Measurements from ENCODE around the gene PRMT3.

The PRMT3 gene

DNA sequence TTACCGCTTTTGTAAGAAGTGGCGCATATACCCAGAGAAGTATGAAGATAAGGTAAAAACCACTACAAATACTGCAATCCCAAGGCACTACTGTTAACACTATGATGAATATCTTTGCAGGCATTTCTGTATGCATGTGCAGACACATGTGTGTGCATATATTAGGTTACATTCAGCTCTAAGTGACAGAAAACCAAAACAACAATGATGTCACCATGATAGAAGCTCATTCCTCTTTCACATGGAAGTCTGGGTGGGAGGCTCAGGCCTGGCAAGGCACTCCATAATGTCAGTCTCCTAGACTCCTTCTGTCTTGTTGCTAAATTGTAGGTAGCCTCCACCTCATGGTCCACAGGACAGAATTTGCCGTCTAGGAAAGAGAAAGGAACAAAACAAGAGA lies 148.8 kb downstream of the PRMT3 start:
- Mint-ChIP-seq H3K27me3 (ENCODE audit: low read depth) (no peaks in the 10 kb centered on the region), H3K4me1 (no peaks in the 10 kb centered on the region), H3K9me3 (peaks cover 9% of the 10 kb centered on the region), H3K4me3 (no peak overlapping the region), H3K36me3 (ENCODE audit: low read depth) (peaks cover 4% of the 10 kb centered on the region), H3K27ac (no peak overlapping the region)
- TF ChIP-seq, protein P1, sequence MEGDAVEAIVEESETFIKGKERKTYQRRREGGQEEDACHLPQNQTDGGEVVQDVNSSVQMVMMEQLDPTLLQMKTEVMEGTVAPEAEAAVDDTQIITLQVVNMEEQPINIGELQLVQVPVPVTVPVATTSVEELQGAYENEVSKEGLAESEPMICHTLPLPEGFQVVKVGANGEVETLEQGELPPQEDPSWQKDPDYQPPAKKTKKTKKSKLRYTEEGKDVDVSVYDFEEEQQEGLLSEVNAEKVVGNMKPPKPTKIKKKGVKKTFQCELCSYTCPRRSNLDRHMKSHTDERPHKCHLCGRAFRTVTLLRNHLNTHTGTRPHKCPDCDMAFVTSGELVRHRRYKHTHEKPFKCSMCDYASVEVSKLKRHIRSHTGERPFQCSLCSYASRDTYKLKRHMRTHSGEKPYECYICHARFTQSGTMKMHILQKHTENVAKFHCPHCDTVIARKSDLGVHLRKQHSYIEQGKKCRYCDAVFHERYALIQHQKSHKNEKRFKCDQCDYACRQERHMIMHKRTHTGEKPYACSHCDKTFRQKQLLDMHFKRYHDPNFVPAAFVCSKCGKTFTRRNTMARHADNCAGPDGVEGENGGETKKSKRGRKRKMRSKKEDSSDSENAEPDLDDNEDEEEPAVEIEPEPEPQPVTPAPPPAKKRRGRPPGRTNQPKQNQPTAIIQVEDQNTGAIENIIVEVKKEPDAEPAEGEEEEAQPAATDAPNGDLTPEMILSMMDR (IDR thresholded peaks at IDR 0.05; ENCODE audit: unreplicated experiment in 3 of 3), result no peak

DNA sequence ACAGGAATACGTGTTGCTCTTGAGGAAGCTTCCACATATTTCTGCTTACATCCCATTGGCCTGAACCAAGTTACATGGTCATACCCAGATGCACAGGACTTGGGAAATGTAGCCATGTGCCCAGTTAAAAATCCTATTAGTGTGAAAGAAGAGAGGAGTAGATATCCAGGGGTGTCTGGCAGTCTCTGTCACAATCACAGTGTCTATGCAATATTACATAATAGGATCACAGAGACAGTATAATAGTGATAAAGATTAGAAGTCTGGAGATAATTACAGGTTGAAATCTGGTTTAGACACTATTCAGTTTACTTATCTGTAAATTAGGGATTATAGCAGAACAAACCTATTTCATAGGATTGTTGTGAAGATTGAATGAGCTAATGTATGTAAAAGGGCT lies 149.3 kb downstream of the PRMT3 start:
- H3K36me3 Mint-ChIP-seq (ENCODE audit: low read depth), result peaks cover 4% of the 10 kb centered on the region
- TF ChIP-seq, protein P1 (IDR thresholded peaks at IDR 0.05; ENCODE audit: unreplicated experiment in 3 of 3), result no peak
- no peaks in the 10 kb centered on the region for H3K27me3 Mint-ChIP-seq (ENCODE audit: low read depth)
- no peaks in the 10 kb centered on the region for H3K4me1 Mint-ChIP-seq
- H3K27ac Mint-ChIP-seq, result no peak overlapping the region
- no peak overlapping the region for H3K4me3 Mint-ChIP-seq
- H3K9me3 Mint-ChIP-seq, result peaks cover 9% of the 10 kb centered on the region

DNA sequence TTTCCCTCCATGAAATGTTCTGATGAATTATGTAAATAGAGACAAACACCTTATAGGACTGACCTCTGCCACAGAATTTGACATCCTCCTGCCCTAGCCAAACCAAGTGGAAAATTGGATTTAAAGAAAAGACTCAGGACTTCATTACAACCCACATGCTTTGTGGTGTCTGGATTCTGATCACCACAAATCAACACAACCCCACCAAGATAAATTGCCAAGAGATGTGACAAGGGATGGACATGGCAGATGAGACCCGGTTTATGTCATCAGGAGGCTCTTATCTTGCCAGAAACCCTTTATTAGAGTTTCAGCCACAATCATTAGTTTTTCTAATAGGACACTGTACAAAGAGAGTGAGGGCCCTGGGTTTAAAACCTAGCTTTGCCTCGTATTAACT lies 154.0 kb downstream of the PRMT3 start:
- H3K27me3 Mint-ChIP-seq (ENCODE audit: low read depth), result no peaks in the 10 kb centered on the region
- TF ChIP-seq, protein P1 (IDR thresholded peaks at IDR 0.05; ENCODE audit: unreplicated experiment in 3 of 3), result no peak
- H3K4me3 Mint-ChIP-seq, result no peak overlapping the region

DNA sequence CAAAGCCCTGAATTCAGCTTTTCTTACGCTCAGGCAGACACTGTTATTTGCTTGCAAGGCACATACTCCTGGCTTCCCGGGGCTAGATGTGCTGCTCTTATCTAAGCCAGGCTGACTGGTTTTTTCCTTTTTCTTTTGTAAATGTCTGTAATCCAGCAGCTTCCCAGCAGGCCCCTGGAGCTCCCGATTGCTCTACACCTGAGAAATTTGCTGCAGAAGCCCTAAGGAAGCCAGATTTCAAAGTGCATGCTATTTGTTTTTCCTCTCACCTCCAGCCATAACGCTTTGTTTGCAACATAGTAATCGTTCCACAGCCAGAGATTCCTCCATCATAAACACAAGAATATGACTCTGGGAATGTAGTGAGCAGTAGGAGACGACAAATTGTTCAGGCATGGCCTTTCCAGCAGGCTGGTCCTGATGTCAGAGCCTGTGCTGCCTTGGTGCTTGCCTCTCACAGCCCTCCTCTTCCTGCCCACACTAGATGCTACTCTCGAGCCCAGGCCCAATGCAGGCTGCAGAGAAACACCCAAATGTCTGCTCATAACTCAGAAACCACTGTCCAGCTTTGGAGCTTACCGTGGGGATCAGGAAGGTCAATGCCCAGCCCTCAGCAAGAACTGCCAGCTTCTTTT lies 157.2 kb downstream of the PRMT3 start:
- H3K4me3 Mint-ChIP-seq, result no peak overlapping the region
- H3K27me3 Mint-ChIP-seq (ENCODE audit: low read depth), result no peaks in the 10 kb centered on the region

More for the DNA sequence above, 154.0 kb downstream of the PRMT3 start:
- H3K4me1 Mint-ChIP-seq, result no peaks in the 10 kb centered on the region
- H3K9me3 Mint-ChIP-seq, result peaks cover 9% of the 10 kb centered on the region
- no peak overlapping the region for H3K27ac Mint-ChIP-seq
- peaks cover 4% of the 10 kb centered on the region for H3K36me3 Mint-ChIP-seq (ENCODE audit: low read depth)

DNA sequence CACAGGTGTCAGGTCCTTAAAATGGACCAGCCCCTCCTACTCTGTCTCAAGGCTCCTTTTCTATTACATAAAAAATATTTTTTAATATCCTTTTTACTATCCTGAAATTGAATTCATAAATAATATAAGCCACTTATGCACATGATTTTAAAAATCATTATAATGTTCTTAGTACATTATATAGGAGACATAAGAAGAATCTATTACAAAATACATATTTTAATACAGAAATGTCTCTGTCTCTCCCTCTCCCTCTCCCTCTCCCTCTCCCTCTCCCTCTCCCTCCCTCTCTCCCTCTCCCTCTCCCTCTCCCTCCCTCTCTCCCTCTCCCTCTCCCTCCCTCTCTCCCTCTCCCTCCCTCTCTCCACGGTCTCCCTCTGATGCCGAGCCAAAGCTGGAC lies 159.9 kb downstream of the PRMT3 start:
- Mint-ChIP-seq H3K36me3 (ENCODE audit: low read depth) (no peaks in the 10 kb centered on the region), H3K27ac (no peak overlapping the region), H3K4me3 (no peak overlapping the region), H3K4me1 (no peaks in the 10 kb centered on the region), H3K9me3 (peaks cover 2% of the 10 kb centered on the region), H3K27me3 (ENCODE audit: low read depth) (no peaks in the 10 kb centered on the region)
- TF ChIP-seq, protein P1 (IDR thresholded peaks at IDR 0.05; ENCODE audit: unreplicated experiment in 3 of 3), result no peak

More for the DNA sequence above, 157.2 kb downstream of the PRMT3 start:
- TF ChIP-seq, protein P1 (IDR thresholded peaks at IDR 0.05; ENCODE audit: unreplicated experiment in 3 of 3), result no peak
- no peak overlapping the region for H3K27ac Mint-ChIP-seq
- H3K9me3 Mint-ChIP-seq, result no peaks in the 10 kb centered on the region
- H3K4me1 Mint-ChIP-seq, result no peaks in the 10 kb centered on the region
- H3K36me3 Mint-ChIP-seq (ENCODE audit: low read depth), result no peaks in the 10 kb centered on the region

DNA sequence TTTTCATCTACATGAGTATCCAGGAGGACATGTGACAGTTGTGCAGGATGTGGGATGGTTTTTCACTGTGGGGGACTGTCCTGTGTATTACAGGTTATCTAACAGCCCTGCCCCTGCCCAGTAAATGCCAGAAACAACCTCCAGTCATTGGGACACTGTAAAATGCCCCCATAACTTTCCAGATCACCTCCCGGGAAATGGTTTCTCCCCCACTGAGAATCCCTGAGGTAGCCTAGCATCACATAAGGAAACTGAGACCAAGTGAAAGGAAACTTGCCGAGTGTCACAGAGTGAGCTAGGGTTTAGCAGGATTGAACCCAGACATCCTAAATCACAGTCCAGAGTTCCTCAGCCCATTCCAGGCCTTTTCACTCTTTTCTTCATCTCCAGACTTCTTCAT lies 163.6 kb downstream of the PRMT3 start:
- H3K36me3 Mint-ChIP-seq (ENCODE audit: low read depth), result no peaks in the 10 kb centered on the region
- no peaks in the 10 kb centered on the region for H3K4me1 Mint-ChIP-seq
- no peak overlapping the region for H3K27ac Mint-ChIP-seq
- H3K27me3 Mint-ChIP-seq (ENCODE audit: low read depth), result peaks cover 4% of the 10 kb centered on the region
- no peak overlapping the region for H3K4me3 Mint-ChIP-seq
- TF ChIP-seq, protein P1 (IDR thresholded peaks at IDR 0.05; ENCODE audit: unreplicated experiment in 3 of 3), result no peak
- H3K9me3 Mint-ChIP-seq, result peaks cover 3% of the 10 kb centered on the region

All from nephron (organoid).